AG08395 (cell line): Measurements from ENCODE around the gene RXFP3.

ENCODE experiments used
- DNase-seq: peaks from one replicate; pipeline ENCODE4 v3.0.0; 2012; ENCODE audit warnings: mixed read lengths, low spot score

Gene RXFP3

GRCh38 chr5:33981408-33982162 is 45.4 kb downstream of the RXFP3 start:
- peak; percentile 53 for DNase-seq

DNA sequence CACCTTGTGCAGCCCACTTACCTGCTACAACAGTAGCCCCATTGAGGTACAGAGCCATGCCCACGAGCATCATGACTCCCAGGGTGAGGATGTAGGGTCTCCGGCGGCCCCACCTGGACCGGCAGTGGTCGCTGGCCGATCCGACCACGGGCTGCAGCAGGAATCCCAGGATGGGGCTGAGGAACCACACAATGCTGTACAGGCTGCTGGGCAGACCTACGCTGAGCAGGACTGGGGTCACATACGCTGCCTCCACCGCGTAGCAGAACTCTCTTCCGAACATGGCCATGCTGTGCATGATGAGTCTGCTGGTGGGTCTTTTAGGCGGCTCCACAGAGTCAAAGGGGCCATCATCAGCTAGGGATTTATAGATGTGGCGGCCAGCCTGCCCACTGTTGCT is 48.0 kb downstream of the RXFP3 start:
- DNase-seq: no peak

DNA sequence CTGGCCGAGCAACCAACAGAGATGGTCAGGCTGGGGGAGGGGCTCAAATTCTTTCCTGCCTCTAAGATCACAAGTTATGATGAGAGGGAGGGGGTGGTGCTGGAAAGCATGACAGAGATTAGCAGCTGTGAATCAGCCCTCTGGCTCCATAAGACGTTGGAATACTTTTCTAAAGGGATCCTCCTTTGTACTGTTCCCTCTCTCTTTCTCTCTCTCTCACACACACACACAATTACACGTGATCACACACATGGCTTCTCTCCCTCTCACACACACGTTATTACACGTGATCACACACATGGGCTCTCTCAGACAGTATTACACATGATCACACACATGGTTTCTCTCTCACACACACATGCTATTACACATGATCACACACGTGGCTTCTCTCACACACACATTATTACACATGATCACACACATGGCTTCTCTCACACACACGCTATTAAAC is 48.5 kb downstream of the RXFP3 start, which contains the start of gene SLC45A2:
Gene SLC45A2, minus strand, starts transcription at position 23 of the 454 bp plus-strand sequence. CDS start 110 bp downstream, outside the sequence.
- DNase-seq: no peak

DNA sequence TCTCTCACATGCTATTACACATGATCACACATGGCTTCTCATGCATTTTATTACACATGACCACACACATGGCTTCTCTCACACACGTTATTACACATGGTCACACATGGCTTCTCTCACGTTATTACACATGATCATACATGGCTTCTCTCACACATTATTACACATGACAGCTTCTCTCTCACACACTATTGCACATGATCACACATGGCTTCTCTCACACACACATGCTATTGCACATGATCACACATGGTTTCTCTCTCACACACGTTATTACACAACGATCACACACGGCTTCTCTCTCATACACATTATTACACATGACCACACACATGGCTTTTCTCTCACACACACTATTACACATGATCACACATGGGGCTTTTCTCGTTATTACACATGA is 49.3 kb downstream of the RXFP3 start:
- DNase-seq: no peak
